Epithelial cell of esophagus (primary cell): Measurements from ENCODE around the gene ZFHX3.

Experiments used
- DNase-seq: peaks from one replicate; pipeline ENCODE4 v3.0.0; 2010; ENCODE audit warnings: low read depth
- H3K4me3 ChIP-seq: 2 replicates; pipeline ENCODE4 v1.5.1; 2011; ENCODE audit warnings: mild to moderate bottlenecking, low read length, control low read depth
- TF ChIP-seq, protein P1 (sequence below): IDR thresholded peaks from 2 replicates; pipeline ENCODE4 v1.5.1; 2011; ENCODE audit warnings: low read depth, mild to moderate bottlenecking, low read length, control low read depth, inconsistent platforms; ENCODE audit not compliant: insufficient read depth; ENCODE audit errors: missing control alignments

ZFHX3 gene

DNA sequence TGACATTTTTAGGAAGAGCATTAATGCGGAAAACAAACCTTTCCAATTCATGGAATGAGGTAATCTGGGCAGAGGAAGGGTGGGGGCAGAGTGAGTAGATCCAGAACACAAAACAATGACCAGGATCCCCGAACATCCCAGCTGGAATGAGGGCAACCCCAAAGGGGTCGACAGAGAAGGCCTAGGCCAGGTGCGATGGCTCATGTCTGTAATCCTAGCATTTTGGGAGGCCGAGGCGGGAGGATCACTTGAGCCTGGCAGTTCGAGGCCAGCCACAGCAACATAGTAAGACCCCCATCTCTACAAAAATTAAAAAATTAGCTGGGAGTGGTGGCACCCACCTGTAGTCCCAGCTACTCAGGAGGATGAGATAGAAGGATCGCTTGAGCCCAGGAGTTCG, 64.7 kb downstream of the ZFHX3 start:
- no peak for DNase-seq
- TF ChIP-seq, protein P1, sequence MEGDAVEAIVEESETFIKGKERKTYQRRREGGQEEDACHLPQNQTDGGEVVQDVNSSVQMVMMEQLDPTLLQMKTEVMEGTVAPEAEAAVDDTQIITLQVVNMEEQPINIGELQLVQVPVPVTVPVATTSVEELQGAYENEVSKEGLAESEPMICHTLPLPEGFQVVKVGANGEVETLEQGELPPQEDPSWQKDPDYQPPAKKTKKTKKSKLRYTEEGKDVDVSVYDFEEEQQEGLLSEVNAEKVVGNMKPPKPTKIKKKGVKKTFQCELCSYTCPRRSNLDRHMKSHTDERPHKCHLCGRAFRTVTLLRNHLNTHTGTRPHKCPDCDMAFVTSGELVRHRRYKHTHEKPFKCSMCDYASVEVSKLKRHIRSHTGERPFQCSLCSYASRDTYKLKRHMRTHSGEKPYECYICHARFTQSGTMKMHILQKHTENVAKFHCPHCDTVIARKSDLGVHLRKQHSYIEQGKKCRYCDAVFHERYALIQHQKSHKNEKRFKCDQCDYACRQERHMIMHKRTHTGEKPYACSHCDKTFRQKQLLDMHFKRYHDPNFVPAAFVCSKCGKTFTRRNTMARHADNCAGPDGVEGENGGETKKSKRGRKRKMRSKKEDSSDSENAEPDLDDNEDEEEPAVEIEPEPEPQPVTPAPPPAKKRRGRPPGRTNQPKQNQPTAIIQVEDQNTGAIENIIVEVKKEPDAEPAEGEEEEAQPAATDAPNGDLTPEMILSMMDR: no peak
- no peak overlapping the region for H3K4me3 ChIP-seq

DNA sequence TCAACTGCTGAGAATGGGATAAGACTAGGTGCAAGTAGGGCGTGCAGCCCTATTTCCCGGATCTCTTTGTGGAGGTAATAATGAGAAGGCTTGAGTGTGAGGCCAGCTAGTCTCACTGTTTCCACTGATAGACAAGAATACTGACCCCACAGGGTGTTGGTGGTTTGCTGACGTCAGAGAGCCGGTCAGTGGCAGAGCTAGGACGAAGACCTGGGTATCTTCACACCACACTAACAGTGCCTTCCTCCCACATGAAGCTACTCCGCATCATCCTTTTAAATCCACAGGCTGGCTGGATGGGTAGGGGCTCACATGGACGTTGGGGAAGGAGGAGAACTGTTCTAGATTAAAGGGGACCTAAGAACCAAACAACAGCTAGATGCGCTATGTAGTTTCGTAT, 68.0 kb downstream of the ZFHX3 start:
- TF ChIP-seq, protein P1: no peak
- DNase-seq: no peak
- no peak overlapping the region for H3K4me3 ChIP-seq

DNA sequence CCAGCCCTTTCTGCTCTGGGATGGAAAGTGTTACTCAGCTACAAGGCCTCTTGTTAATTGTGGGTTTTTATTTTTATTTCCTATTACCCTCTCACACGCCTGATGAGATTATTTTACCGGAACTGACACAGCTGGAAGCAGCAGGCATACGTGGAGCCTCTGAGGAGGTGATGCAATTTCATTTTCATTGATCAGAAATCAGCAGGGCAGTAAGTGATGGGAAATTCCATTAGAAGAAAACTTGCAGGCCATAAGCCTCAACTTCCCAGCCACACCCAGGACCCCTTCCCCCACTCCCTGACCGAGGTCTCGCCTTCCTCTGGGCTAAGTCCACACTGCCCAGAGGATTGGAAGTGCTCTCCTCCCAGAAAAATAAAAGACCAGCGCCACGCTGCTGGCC, 69.7 kb downstream of the ZFHX3 start:
- no peak for DNase-seq
- no peak overlapping the region for H3K4me3 ChIP-seq
- TF ChIP-seq, protein P1: no peak

DNA sequence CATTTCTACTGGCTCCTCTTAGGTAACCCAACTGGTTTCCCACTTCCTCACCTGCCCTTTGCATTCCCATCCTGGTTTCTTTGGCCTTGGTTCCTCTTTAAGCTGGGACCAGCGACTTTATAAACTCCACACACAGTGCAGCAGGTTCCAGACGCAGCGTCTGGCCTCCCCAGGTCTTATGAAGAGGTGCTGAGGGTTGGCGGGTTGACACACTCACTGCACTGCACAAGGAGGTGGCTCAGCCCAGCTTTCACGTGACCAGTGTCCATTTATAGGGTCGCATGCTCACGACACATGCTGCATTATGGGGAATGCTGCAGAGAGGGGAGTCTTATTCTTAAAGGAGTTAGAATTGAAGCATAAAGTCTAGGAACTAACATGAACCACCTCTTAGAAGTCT, 70.8 kb downstream of the ZFHX3 start:
- TF ChIP-seq, protein P1: no peak
- DNase-seq: no peak
- H3K4me3 ChIP-seq: no peak overlapping the region

DNA sequence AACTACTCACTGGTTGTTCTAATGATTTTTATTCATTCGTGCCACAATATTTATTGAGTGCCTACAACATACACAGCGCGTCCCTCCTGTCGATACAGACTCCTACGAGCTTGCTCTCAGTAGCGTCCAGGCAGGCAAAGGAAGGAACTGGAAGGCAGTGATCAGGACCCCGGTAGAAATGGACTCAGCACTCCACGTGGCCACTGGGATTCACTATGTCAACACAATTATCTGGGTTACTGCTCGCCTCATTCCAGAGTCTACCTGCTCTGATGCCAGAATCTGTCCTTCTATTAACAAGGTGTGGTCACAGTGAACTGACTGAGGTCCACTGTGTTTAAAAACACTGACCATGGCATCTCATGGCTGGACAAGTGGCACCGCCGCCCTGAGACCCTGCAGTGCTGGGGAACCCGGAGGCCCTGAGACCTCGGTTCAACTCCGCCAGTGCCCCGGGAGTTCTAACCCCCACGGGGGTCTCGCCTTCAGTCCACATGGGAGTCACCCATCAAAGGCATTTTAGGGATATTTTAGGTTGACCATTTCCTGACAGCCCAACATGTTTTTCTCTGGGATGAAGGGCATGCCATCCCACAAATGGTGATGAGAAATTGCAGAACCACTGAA, 71.4 kb downstream of the ZFHX3 start:
- TF ChIP-seq, protein P1: no peak
- H3K4me3 ChIP-seq: no peak overlapping the region
- DNase-seq: no peak

DNA sequence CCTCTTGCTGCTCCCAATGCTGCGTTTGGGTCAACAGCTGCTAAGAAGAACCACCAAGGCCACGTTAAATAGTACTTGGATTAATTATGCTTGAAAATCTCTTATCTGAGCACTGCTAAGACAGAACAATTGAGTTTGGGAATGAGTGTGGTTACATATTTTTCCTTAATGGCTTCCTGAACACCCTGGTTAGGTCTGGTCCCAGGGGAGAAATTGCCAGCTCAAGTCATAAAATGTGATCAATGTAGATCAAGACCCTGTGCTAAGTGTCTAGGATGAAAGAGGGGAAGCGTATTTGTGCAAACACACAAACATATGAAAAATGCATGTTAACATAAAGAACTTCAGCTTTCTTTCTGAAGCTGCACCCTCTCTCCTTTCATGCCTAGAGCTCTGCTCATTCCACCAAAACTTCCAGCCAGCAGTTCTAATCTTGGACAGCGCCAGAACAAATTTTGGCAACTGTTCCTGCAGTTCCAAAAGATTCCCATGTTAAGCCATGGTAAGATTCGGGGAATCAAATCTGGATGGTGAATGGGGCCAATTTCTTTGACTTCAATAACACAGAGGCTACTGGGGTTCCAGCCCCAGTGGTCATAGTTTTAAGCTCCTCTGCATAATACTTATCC, 72.0 kb downstream of the ZFHX3 start:
- TF ChIP-seq, protein P1: no peak
- no peak overlapping the region for H3K4me3 ChIP-seq
- DNase-seq: no peak

DNA sequence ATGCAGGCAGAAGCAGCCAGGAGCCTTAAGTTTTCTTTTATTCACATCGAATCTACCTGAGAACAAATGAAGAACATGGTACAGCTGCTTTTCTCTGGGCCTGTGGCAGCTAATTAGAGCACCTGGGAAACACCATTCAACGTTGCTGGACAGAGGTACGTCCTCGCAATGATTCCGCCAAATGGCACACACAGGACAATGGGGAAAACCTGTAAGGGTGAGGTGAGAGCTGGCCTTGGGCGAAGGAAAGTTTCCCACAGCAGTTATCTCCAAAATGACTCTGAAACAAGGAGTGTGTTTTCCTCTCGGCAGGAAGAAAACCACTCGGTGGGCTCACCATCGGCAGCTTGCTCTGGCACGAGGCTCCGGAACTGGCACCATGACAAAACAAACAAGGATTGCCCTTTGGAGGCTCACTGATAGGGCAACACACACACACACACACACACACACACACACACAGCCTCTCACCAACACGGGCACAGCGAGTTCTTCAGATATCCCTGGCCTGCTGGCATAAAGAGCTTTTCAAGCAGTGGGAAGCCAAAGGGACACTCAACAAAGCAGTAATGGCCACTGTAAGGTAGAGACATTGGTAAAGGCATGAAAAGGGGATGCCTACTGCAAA, 73.7 kb downstream of the ZFHX3 start:
- TF ChIP-seq, protein P1: no peak
- DNase-seq: no peak
- H3K4me3 ChIP-seq: no peak overlapping the region
